Lower leg skin (tissue), 4 donors: ENCODE measurements around the gene EGFL8. TPM values are rescaled to one million over a fixed set of nuclear protein-coding genes. Genes with fewer than 3 reads are reported as not detected.

Source experiments
- microRNA-seq, 2 donors: library from miRNA; unstranded; fragments of <30 nt; microRNA quantifications; one replicate each; pipeline ENCODE4, GENCODE V29; 2016; ENCODE audit warnings: borderline replicate concordance in 2 of 2, borderline number of aligned reads in 1 of 2
- total RNA-seq, 4 donors: library from RNA; depleted of rRNA; stranded (reverse); fragments of >200 nt; gene quantifications; one replicate each; pipeline ENCODE4 v1.1.0, GENCODE V29; 2016

EGFL8 gene
- total RNA-seq, 4 donors from 2014 or later: 12.5 to 40.8 (median 18.6) TPM

Small RNA genes within 50 kb of the gene (microRNA-seq; reads per million reads assigned to microRNA genes)
- gene MIR6721 (0 to 2.8 reads per million in 2 donors), gene MIR6833 (0 reads per million in 2 donors)

Other genes with a start within 250 kb of the EGFL8 start
- gene C2, start 236.9 kb upstream of the EGFL8 start, total RNA-seq: 1 to 10 TPM; 4.9 to 7.7 (median 6.7) TPM
- gene CFB, start 218.5 kb upstream of the EGFL8 start, total RNA-seq: 10 to 100 TPM in 1 of 4 donors, 1 to 10 TPM in 3; 1.4 to 13.1 (median 4.5) TPM
- gene NELFE, start 205.6 kb upstream of the EGFL8 start, total RNA-seq: 10 to 100 TPM; 53.2 to 88.2 (median 83.4) TPM
- gene SKIC2, start 205.4 kb upstream of the EGFL8 start, total RNA-seq: 10 to 100 TPM; 23.3 to 57.8 (median 32.3) TPM
- 10 to 100 TPM; 14.6 to 19.9 (median 16.4) TPM for gene DXO, start 192.5 kb upstream of the EGFL8 start, total RNA-seq
- gene C4A, start 182.5 kb upstream of the EGFL8 start, total RNA-seq: 10 to 100 TPM in 1 of 4 donors, 1 to 10 TPM in 3; 5.6 to 10.4 (median 7.4) TPM
- 10 to 100 TPM in 1 of 4 donors, 1 to 10 TPM in 3; 4.5 to 12.1 (median 6.3) TPM for gene C4B, start 149.8 kb upstream of the EGFL8 start, total RNA-seq
- 1 to 10 TPM in 1 of 4 donors, under 1 TPM in 2, not detected in 1; 0.27 to 3.9 (median 0.88) TPM for gene CYP21A2, start 126.2 kb upstream of the EGFL8 start, total RNA-seq
- 100 to 1,000 TPM in 1 of 4 donors, 10 to 100 TPM in 3; 24.9 to 155 (median 46.3) TPM for gene TNXB, start 55.3 kb upstream of the EGFL8 start, total RNA-seq
- 100 to 1,000 TPM in 1 of 4 donors, 10 to 100 TPM in 3; 46.8 to 102 (median 54.1) TPM for gene ATF6B, start 36.3 kb upstream of the EGFL8 start, total RNA-seq
- 10 to 100 TPM in 1 of 4 donors, 1 to 10 TPM in 3; 5.8 to 12.5 (median 8.0) TPM for gene FKBPL, start 34.3 kb upstream of the EGFL8 start, total RNA-seq
- gene PRRT1, start 12.7 kb upstream of the EGFL8 start, total RNA-seq: 1 to 10 TPM in 2 of 4 donors, under 1 TPM in 2; 0.56 to 2.6 (median 0.94) TPM
- 100 to 1,000 TPM in 1 of 4 donors, 10 to 100 TPM in 3; 36.6 to 220 (median 56.9) TPM for gene PPT2, start 10.5 kb upstream of the EGFL8 start, total RNA-seq
- 10 to 100 TPM; 18.8 to 53.2 (median 28.0) TPM for gene AGPAT1, start 11.5 kb downstream of the EGFL8 start, total RNA-seq
- 10 to 100 TPM; 52.4 to 75.3 (median 56.8) TPM for gene RNF5, start 13.8 kb downstream of the EGFL8 start, total RNA-seq
- 1 to 10 TPM in 3 of 4 donors, under 1 TPM in 1; 0.56 to 4.1 (median 2.3) TPM for gene AGER, start 19.7 kb downstream of the EGFL8 start, total RNA-seq
- 10 to 100 TPM; 49.2 to 63.9 (median 55.8) TPM for gene PBX2, start 25.6 kb downstream of the EGFL8 start, total RNA-seq
- gene GPSM3, start 28.0 kb downstream of the EGFL8 start, total RNA-seq: 1 to 10 TPM in 3 of 4 donors, under 1 TPM in 1; 0.69 to 7.5 (median 4.3) TPM
- gene NOTCH4, start 59.5 kb downstream of the EGFL8 start, total RNA-seq: 10 to 100 TPM in 1 of 4 donors, 1 to 10 TPM in 3; 6.3 to 10.4 (median 7.8) TPM
- gene TSBP1, start 207.3 kb downstream of the EGFL8 start, total RNA-seq: not detected
- not detected for gene BTNL2, start 242.6 kb downstream of the EGFL8 start, total RNA-seq